ENCODE results near the gene CDC14C.
"Not testable (repeated sequence)": the region's sequence is repeated elsewhere in the genome, so short reads cannot be mapped to it uniquely, and the experiment has no call there.

The CDC14C gene

GRCh38 chr7:48924433-48924832 is at the start of gene CDC14C:
Gene CDC14C (plus strand): TSS chr7:48924547. CDS start chr7:48924673, 126 bp downstream.
- no peak for FAIRE-seq

- FAIRE-seq = no peak
Measured at GRCh38 chr7:48875045-48875916, 49.1 kb upstream of the CDC14C start.

GRCh38 chr7:48876087-48876486 is 48.3 kb upstream of the CDC14C start:
- FAIRE-seq = no peak

DNA sequence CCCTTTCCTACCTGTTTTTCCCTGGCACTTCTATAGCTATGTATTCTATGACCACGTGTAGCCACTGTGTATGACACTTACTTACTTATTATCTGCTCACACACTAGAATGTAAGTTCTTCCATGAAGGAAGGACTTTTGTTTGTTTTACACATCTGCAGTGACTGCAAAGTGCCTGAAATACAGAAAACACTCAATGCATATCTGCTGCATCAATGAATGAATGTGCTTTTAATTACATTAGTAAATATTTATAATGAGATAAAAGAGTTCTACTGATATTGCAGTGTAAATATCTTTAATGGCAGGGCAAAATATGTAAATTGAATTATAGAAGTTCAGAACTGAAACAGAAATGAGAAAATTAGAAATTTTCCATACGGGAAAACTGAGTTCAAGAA is 43.5 kb upstream of the CDC14C start:
- no peak for FAIRE-seq

DNA sequence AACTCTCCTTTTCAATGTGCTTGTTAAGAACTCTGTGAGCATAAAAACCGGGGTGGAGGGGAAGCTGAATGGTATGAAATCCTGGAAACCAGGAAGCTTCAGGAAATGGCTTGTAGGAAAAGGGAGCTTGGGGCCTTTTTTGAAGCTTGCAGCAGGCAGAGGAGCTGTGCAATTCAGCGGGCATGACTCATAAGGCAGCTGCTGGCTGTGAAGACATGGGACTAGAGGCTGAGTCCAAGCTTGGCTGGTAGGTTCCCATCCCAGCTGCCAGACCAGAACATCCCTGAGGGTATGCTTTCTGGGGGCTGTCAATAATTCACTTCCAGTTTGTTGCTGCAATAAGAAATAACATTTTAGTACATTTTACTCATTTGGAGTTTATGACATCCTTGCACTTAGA is 36.8 kb upstream of the CDC14C start:
- FAIRE-seq = no peak

- FAIRE-seq = no peak
Measured at GRCh38 chr7:48894574-48894973, 29.8 kb upstream of the CDC14C start.

- no peak for FAIRE-seq
Measured at GRCh38 chr7:48899932-48900331, 24.4 kb upstream of the CDC14C start.

- no peak for FAIRE-seq
Measured at GRCh38 chr7:48901966-48902365, 22.4 kb upstream of the CDC14C start.

DNA sequence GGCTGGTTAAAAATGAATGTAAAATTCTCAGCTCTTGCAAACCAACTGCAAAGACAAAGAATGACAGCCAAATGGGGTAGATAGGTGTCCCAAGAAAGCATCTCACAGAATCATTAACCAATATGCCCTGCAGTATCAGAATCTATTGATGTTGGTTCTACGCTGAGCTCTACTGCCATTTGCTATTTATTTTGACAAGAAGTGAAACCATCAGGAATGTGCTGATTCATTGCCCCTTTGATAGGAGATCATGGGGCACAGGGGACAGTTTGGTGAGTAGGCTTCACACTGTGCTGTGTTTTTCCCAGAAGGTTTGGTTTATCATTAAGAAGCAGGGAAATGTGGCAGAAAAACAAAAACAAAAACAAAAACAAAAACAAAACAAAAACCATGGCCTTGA is 19.4 kb upstream of the CDC14C start:
- no peak for FAIRE-seq

DNA sequence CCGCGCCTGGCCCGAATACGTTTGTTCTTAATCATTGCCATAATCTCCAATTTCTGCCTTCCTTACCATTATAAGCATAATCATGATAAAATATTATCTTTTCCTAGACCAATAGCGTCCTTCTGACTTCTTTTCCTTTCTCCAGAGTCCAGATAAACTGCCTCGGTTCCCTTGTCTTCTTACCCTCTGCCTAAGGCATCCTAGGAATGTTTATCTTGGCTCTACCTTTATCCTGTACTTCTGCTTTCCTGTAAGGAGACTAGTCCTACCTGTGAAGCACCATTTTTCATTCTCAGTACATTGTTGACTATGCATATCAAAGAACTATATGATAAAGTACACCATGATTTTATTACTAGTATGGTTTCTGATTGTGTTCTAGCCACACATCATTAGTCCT is 18.7 kb upstream of the CDC14C start:
- not testable (repeated sequence) for FAIRE-seq

- not testable (repeated sequence) for FAIRE-seq
Measured at GRCh38 chr7:48909887-48910286, 14.5 kb upstream of the CDC14C start.

DNA sequence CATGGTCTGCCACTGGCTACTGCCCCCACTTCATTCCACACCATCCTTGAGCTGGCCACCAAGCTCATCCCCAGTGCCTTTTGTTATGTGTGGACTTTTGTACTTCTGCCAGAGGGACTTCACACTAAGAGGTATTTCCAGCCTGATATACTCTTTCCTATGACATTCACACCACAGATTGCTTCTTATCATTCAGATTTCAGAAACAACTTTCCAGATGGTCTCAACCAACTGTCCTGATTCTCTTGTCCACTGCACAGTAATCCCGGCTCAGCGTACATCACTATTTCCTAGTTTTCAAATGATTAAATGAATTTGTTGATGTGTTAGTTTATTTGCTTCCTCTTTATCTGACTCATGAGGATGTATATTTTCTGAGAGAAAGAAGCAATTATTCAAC is 7.1 kb downstream of the CDC14C start:
- FAIRE-seq = no peak

- no peak for FAIRE-seq
Measured at GRCh38 chr7:48932126-48932910, 8.0 kb downstream of the CDC14C start.

DNA sequence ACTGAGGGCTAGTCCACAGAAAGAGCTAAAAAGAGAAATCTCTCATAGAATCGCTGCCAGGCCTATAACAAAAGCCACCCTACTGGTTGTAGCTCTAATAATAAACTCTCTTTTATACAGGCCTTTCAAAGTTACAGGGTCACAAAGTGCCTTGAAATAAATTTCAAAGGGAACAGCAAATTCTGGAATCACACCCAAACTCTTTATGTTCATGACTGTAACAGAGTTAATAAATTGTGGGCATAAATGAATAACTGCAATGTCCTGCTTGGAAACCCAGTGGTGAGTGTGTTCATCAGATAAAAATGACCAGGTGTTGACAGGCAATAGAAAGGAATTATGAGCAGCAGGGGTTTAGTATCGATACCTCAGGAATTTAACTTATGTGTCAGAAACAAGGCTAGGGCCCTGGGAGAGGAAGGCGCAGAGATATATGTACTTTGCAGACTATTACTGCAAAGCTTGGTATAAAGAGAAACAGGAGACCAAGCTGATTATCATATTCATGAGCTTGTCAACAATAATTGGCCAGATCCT is 9.3 kb downstream of the CDC14C start:
- no peak for FAIRE-seq

DNA sequence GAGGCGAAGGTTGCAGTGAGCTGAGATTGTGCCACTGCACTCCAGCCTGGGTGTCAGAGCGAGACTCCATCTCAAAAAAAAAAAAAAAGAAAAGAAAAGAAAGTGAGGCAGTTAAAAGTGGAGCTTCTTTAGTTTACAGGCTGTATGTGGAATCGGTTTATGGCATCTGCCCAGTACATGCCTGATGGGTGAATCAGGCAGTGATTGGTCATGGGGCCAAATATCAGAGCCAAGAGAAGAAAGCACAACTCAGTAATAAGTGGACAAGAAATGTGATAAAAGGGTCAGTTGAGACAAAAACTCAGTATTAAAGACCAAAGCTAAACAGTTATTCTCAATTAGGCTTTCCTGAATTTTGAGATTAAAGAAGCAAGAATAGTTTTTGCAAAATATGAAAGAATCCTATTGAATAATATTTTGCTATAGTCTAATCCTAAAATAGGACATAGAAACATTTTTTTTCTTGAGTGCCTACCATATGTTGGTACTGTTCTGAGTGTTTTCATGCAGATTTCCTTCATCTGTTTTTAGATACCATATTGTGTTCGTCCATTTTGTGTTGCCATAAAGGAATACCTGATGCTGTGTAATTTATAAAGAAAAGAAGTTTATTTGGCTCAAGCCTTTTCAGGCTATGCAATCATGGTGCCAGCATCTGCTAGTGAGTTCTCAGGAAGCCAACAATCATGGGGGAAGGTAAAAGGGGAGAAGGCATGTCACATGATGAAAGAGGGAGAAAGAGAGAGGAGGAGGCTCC is 14.4 kb downstream of the CDC14C start:
- FAIRE-seq = no peak

DNA sequence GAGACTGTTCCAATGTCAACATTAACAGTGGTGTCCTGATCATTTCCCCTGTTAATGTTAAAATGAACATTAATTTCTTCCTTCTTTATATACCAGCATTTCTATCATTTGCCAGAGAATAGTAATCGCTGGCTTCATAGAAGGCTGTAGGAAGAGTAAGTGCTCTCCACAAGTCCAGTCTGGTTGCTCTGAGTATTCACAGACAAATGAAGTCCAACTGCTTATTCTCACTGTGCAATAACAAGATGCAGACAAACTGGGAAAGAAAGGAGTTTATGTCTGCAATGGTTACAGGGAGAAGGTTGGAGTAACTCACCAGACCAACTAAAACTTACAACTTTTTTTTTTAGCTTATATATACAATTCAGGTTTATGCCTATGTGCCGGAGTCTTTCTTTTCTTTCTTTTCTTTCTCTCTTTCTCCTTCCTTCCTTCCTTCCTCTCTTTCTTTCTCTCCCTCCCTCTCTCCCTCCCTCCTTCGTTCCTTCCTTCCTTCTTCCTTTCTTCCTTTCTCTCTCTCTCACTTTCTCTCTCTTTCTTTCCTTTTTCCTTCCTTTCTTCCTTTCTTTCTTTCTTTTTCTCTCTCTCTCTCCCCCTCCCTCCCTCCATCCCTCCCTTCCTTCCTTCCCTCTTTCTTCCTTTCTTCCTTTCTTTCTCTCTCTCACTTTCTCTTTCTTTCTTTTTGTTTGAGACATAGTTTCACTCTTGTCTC is 19.1 kb downstream of the CDC14C start:
- FAIRE-seq = no peak

DNA sequence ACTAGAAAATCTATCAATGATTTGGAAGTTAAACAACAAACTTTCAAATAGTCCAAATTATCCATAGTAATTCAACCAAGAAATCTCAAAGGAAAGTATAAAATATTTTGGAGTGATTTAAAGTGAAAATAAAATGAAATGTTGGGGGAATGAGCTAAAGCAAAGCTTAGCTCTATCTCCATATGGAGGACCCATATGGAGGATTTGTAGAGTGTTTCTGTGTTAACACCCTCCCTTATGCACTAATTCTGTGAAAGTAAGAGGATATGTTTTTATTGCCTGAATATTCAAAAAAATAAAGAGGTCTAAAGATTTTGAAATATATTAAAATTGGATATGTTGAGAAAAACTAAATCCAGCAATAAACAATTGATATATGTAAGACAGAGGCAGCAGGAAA is 31.6 kb downstream of the CDC14C start:
- no peak for FAIRE-seq

DNA sequence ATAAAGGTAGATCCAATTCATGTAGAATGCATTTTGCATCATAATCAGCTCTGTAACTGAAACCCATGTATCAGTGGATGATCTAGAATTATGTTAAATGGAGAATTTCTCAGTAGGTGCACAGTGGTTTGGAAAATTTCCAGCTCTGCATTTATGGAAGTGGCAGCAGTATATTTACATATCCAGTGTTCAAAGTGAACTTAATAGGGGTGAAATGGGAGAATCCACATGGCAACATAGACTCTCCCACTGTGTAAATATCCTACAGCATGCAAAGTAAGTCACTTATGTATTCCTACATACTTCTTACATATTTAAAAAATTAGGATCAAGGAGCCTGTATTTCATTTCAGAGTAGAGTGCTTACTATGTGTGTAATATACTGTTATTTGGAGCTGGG is 35.3 kb downstream of the CDC14C start:
- FAIRE-seq = no peak

DNA sequence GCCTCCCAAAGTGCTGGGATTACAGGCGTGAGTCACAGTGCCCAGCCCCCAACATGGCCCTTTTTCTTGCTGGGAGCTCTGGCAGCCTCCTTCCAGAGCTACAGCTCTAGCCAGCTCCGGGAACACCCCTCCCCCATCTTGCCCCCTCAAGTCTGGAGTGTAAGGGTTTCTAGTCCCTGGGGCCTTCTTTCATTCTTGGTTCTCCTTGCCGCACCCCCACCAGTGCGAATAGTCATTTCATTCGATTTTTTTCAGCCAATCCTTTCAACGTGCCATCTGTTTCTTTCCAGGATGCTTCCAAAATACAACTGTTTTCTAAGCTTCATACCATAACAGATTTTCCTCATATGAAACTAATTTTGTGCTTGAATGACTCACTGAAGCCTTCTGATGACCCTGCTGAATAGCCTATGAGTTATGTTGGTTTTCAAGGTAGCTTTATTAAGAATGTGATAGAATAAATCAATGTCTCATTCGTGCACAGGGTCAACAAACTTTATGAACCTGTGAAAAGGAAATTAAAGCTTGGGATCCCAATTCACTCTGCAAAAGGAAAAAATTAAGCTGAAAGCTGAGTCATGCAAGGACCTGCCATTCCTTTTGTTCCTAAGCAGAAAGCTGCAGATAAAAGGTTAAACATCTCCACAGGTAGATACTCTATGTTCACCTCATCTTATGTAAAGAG is 38.6 kb downstream of the CDC14C start:
- FAIRE-seq = no peak

- FAIRE-seq = peak; percentile 18
Measured at GRCh38 chr7:48964074-48964473, 39.7 kb downstream of the CDC14C start.

GRCh38 chr7:48971173-48971572 is 46.8 kb downstream of the CDC14C start:
- FAIRE-seq = no peak

- FAIRE-seq = no peak
Measured at GRCh38 chr7:48976253-48976652, 51.9 kb downstream of the CDC14C start.

All from endometrium (tissue), 2 donors.